Activated CD4-positive, alpha-beta memory T cell treated with anti-CD3 and anti-CD28 coated beads, Interleukin-2, amount 10 ng/mL, durations not matched to agents 7 days and 5 days (primary cell): ENCODE data around the gene ATP11A. TPM values are rescaled to one million over a fixed set of nuclear protein-coding genes. Genes with fewer than 3 reads are reported as not detected.
A peak's percentile ranks its signal among the peaks of the same experiment; 100 is the strongest.

Experiments used
- CTCF ChIA-PET: fragments of 350-600 bp; sonication (Branson Sonifier 250); formaldehyde crosslinking; loops from one replicate; lab custom pipeline; 2021; ENCODE audit warnings: antibody characterized with exemption, inconsistent platforms; lab: Charles Lee
- POLR2A ChIA-PET: fragments of 350-600 bp; sonication (Branson Sonifier 250); formaldehyde crosslinking; loops from one replicate; lab custom pipeline; 2021; ENCODE audit warnings: antibody characterized with exemption; lab: Charles Lee
- DNase-seq: peaks from one replicate; pipeline ENCODE4 v3.0.0-alpha.2; 2020
- H3K27ac Mint-ChIP-seq: one replicate; pipeline ENCODE4 v1.8.0; 2021; ENCODE audit warnings: mild to moderate bottlenecking, mixed read lengths
- H3K27me3 Mint-ChIP-seq: one replicate; pipeline ENCODE4 v1.8.0; 2021; ENCODE audit warnings: mixed read lengths
- H3K36me3 Mint-ChIP-seq: one replicate; pipeline ENCODE4 v1.8.0; 2021; ENCODE audit warnings: low read depth, mixed read lengths
- H3K4me1 Mint-ChIP-seq: one replicate; pipeline ENCODE4 v1.8.0; 2021; ENCODE audit warnings: mixed read lengths
- H3K4me3 Mint-ChIP-seq: one replicate; pipeline ENCODE4 v1.8.0; 2021; ENCODE audit warnings: mild to moderate bottlenecking, mixed read lengths
- H3K9me3 Mint-ChIP-seq: one replicate; pipeline ENCODE4 v1.8.0; 2021; ENCODE audit warnings: mixed read lengths
- total RNA-seq, 2 experiments: library from RNA; stranded (reverse); gene quantifications; one replicate each; pipeline ENCODE4 v1.2.3, GENCODE V29; 2021

The ATP11A gene
- total RNA-seq, 2 experiments from 2014 or later: 52.5 to 53.3 TPM

DNA sequence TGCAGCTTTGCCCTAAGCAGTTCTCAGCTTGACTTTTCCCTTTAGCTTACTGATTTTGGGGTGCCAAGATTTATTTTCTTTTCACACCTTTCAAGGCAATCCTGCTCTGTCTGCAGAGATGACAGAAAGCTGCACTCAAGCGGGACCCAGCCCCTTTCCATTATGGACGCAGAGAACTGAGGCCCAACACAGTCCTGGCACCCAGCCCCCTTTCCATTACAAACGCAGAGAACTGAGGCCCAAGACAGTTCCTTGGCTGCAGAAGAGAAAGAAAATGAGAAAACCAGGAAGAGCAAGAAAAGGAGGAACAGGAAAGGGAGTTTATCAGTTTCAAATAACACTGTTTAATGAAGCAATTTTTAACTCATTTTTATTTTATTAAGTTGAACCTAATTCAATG lies 36.8 kb upstream of the ATP11A start:
- POLR2A ChIA-PET: no interaction called here
- CTCF ChIA-PET: no interaction called here
- peaks cover 11% of the 10 kb centered on the region for H3K27me3 Mint-ChIP-seq
- no peak overlapping the region for H3K27ac Mint-ChIP-seq
- DNase-seq: no peak
- no peaks in the 10 kb centered on the region for H3K9me3 Mint-ChIP-seq
- H3K4me3 Mint-ChIP-seq: no peak overlapping the region
- H3K4me1 Mint-ChIP-seq: no peaks in the 10 kb centered on the region
- H3K36me3 Mint-ChIP-seq: no peaks in the 10 kb centered on the region

DNA sequence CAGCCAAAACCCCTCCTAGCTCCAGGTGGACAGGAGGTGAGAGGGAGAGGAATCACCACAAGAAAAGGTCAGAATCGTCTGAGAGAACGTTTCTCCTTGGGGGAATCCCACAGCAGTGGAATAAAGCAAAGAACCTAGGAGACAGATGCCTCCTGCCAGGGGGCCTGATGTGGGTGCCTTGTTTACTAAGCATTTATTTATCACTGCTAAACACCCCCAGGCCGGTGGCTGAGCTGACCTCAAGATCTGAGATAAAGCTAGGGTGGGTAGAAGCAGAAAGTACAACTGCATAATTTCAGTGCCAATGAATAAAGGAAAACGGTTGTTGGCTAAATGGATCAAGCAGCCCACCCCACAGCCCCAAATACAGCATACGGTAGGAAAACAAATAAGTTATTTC lies 33.9 kb upstream of the ATP11A start:
- H3K27me3 Mint-ChIP-seq: peaks cover 8% of the 10 kb centered on the region
- no peaks in the 10 kb centered on the region for H3K4me1 Mint-ChIP-seq
- H3K36me3 Mint-ChIP-seq: no peaks in the 10 kb centered on the region
- ChIA-PET POLR2A (no interaction called here), CTCF (no interaction called here)
- no peak for DNase-seq
- H3K9me3 Mint-ChIP-seq: no peaks in the 10 kb centered on the region
- H3K27ac Mint-ChIP-seq: no peak overlapping the region
- no peak overlapping the region for H3K4me3 Mint-ChIP-seq

DNA sequence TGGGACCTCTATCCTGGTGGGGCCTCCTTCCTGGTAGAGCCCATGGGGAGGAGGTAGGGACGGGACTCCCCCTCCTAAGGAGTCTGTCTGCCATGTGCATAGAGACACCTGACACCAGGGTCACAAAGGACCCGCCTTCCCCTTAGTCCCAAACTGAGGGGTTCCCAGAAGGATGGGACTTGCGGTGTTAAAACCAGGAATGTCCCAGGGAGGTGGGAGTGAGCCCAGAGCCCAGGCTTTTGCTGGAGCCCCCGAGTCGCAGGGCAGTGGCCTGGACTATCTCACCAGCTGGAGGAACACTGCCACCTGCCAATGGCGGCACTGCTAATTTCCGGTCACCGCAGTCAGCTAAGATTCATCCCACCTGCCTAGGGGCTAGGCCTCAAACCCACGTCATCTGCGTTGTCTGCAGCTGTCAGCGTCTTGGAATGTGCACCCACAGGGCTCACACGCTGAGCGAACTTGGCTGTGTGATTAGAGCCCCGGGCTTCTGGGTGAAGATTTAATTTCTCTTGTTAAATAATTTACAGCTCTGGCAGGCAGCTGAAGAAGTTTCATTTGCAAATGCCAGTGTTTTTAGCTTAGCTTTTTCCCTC lies 31.9 kb upstream of the ATP11A start:
- H3K27me3 Mint-ChIP-seq: peaks cover 8% of the 10 kb centered on the region
- no peak overlapping the region for H3K4me3 Mint-ChIP-seq
- H3K9me3 Mint-ChIP-seq: peaks cover 2% of the 10 kb centered on the region

DNA sequence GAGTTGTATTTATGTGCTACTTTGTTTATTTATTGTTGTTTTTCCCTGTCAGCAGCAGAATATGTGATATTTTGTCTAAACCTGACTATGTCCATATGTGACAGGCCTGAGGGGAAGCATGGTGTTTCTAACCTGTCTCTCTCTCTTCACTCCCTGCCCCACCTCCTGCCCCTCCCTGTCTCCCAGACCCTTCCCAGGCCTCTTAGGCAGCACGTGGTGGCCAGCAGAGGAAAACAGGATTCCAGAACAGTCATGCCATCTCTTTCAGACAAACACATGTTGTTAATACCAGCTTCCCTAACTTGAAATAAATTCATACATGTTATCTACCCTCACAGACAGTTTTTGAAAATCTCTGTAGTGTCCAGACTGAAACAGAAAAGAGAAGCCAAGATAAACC lies 31.0 kb upstream of the ATP11A start:
- no peaks in the 10 kb centered on the region for H3K4me1 Mint-ChIP-seq
- ChIA-PET CTCF (interaction anchor here (1.3 kb wide), 1 partner anchor 11 kb away, joined by 3 read pairs; no protein-coding TSS in a partner anchor), POLR2A (no interaction called here)
- DNase-seq: no peak
- peaks cover 2% of the 10 kb centered on the region for H3K9me3 Mint-ChIP-seq
- H3K27ac Mint-ChIP-seq: no peak overlapping the region
- no peaks in the 10 kb centered on the region for H3K36me3 Mint-ChIP-seq
- H3K27me3 Mint-ChIP-seq: peaks cover 9% of the 10 kb centered on the region
- H3K4me3 Mint-ChIP-seq: no peak overlapping the region

More for the DNA sequence above, 31.9 kb upstream of the ATP11A start:
- Mint-ChIP-seq H3K4me1 (no peaks in the 10 kb centered on the region), H3K36me3 (no peaks in the 10 kb centered on the region), H3K27ac (no peak overlapping the region)
- ChIA-PET POLR2A (no interaction called here), CTCF (interaction anchor here (1.3 kb wide), 1 partner anchor 12 kb away, joined by 3 read pairs; no protein-coding TSS in a partner anchor)
- no peak for DNase-seq

DNA sequence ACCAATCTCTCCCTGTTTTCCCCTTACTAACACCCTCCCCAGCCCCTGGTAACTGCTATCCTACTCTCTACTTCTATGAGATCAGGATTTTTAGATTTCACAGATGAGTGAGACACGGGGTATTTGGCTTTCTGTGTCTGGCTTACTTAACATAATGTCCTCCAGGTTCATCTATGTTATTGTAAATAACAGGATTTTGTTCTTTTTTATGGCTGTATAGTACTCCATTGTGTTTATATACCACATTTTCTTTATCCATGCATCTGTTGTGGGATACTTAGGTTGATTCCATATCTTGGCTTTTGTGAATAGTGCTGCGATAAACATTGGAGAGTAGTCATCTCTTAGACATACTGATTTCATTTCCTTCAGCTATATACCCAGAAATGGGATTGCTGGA lies 28.5 kb upstream of the ATP11A start:
- Mint-ChIP-seq H3K27me3 (peaks cover 9% of the 10 kb centered on the region), H3K4me3 (no peak overlapping the region), H3K4me1 (no peaks in the 10 kb centered on the region), H3K9me3 (peaks cover 2% of the 10 kb centered on the region), H3K36me3 (no peaks in the 10 kb centered on the region), H3K27ac (no peak overlapping the region)
- ChIA-PET CTCF (interaction anchor here (2.1 kb wide), 1 partner anchor 21 kb away, joined by 6 read pairs; no protein-coding TSS in a partner anchor), POLR2A (no interaction called here)
- DNase-seq: no peak

DNA sequence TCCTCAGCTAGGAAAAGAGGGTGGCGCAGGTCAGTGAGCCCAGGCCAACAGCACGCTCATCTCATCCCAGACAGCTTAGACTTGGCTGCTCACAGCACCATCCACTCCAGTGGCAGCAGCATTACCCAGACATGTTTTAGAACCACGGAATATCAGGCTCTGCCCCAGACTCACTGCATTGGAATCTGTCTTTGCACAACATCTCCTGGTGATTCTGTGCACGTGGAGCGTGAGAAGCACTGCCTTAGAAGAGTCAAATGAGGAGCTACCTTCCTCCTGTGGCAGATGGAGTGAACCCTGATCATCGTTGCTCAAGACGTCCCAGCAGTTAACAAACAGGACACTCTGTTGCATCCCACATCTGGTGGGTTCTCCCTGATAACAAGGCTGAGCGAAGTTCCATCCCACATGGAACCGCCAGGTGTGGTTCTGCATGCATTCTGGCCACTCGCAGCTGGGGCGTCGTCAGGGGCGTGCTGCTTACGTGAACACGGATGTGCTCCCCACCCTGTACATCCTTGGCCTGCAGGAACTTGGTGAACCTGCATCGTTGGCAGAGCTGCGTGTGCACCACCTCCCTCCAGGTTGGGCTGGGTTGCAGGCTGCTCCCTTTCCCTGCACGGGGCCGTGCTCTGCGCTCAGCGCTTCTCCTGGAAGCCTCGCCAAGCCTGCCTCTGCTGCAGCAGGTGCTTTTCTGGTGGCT lies 25.2 kb upstream of the ATP11A start:
- no peak overlapping the region for H3K4me3 Mint-ChIP-seq

DNA sequence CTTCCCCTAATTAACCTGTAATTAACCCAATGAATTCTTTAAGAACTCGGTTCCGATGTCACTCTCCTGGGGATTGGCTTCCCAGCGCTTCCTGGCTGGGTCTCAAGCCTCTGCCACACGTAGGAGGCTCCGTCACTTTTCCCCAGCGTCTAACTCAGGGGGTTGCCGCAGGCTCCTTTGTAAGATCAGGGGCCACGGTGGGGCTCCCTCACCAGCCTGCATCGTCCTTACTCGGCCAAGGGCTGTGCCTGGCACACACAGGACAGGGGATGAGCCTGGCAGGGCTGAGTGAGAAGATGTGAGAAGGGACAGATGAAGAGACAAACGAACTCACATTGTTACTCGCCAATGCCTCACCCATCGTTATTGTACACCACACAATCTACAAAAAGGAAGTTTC lies 20.9 kb upstream of the ATP11A start:
- H3K27me3 Mint-ChIP-seq: peaks cover 2% of the 10 kb centered on the region
- DNase-seq: no peak
- no peaks in the 10 kb centered on the region for H3K9me3 Mint-ChIP-seq
- no peaks in the 10 kb centered on the region for H3K36me3 Mint-ChIP-seq
- POLR2A ChIA-PET: no interaction called here
- H3K4me1 Mint-ChIP-seq: peaks cover 6% of the 10 kb centered on the region
- no peak overlapping the region for H3K4me3 Mint-ChIP-seq
- CTCF ChIA-PET: no interaction called here
- no peak overlapping the region for H3K27ac Mint-ChIP-seq

More for the DNA sequence above, 25.2 kb upstream of the ATP11A start:
- no peak for DNase-seq
- ChIA-PET CTCF (no interaction called here), POLR2A (no interaction called here)
- Mint-ChIP-seq H3K36me3 (no peaks in the 10 kb centered on the region), H3K27ac (no peak overlapping the region), H3K9me3 (peaks cover 2% of the 10 kb centered on the region), H3K27me3 (peaks cover 9% of the 10 kb centered on the region), H3K4me1 (no peaks in the 10 kb centered on the region)

DNA sequence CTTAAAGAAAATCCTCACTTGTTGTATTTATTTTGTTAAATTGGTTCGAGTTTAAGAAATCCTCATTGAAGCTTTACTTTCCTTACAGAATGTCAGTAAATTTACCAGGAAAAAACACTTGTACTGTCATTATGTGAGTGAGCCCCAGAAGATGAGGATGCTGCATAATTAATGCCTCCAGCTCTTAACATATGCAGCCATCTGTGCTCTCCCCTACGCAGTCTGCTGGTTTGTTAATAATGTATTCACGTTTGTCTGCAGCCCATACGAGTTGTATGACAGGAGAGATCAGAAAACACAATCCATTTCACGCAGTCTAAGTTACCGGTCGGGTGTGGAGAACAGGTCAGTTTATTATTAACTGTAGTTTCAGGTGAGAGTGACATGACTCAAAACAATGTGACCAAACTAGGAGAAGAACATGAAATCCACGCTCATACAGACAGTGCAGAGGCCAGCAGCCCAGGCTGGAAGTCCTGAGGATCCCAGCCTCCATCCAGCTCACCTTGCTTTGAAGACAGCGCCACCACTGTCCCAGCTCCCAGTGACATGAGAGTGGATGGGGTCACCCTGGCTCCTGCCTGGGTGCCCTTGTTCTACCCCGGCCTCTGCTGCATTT lies 19.8 kb upstream of the ATP11A start:
- Mint-ChIP-seq H3K9me3 (no peaks in the 10 kb centered on the region), H3K4me1 (peaks cover 14% of the 10 kb centered on the region), H3K36me3 (no peaks in the 10 kb centered on the region), H3K4me3 (no peak overlapping the region), H3K27ac (no peak overlapping the region), H3K27me3 (no peaks in the 10 kb centered on the region)
- DNase-seq: no peak
- POLR2A ChIA-PET: no interaction called here
- CTCF ChIA-PET: interaction anchor here (1.0 kb wide), 1 partner anchor 11 kb away, joined by 3 read pairs; no protein-coding TSS in a partner anchor

DNA sequence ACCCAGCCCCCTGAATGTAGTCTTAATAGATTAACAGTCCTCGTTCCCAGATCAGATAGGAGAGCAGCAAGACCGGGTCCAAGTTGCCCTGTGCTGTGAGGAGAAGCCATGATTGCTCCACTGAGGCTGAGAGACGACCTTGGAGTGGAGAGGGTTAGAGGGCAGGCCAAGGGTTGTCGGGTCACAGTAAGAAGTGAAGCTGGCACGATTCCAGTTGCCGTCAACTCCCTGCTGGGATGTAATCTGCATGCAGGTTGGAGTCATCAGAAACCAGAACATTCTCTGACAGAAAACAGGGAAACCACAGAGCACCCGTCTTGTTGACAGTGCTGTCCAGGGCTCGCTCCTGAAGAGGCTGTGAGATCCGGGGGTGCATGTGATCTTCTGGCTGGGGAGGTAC lies 19.0 kb upstream of the ATP11A start:
- H3K4me3 Mint-ChIP-seq: no peak overlapping the region
- no peaks in the 10 kb centered on the region for H3K9me3 Mint-ChIP-seq
- H3K27ac Mint-ChIP-seq: no peak overlapping the region
- POLR2A ChIA-PET: no interaction called here
- H3K36me3 Mint-ChIP-seq: no peaks in the 10 kb centered on the region
- H3K27me3 Mint-ChIP-seq: peaks cover 1% of the 10 kb centered on the region
- CTCF ChIA-PET: no interaction called here
- peaks cover 15% of the 10 kb centered on the region for H3K4me1 Mint-ChIP-seq
- DNase-seq: no peak

DNA sequence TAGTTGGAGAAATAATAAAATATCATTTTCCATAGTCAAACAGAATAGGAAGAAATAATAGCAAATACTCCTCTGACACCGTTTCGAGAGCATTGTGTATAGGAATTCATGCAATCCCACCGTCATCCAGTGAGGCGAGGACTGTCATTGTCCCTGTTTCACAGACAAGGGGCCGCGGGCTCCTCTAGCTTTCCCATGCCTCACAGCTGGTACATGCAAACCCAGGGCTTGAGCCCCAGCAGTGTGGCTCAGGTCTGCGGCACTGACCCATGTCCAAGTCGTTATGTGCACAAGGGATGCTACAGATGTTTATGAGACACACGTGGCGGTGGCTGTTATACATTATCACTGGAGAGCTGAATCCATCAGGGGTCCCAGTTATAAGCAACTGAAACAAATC lies 18.5 kb upstream of the ATP11A start:
- H3K4me1 Mint-ChIP-seq: peaks cover 15% of the 10 kb centered on the region
- H3K36me3 Mint-ChIP-seq: no peaks in the 10 kb centered on the region
- no peak for DNase-seq
- H3K27me3 Mint-ChIP-seq: peaks cover 5% of the 10 kb centered on the region
- H3K9me3 Mint-ChIP-seq: no peaks in the 10 kb centered on the region
- CTCF ChIA-PET: no interaction called here
- no peak overlapping the region for H3K27ac Mint-ChIP-seq
- no peak overlapping the region for H3K4me3 Mint-ChIP-seq
- POLR2A ChIA-PET: no interaction called here

DNA sequence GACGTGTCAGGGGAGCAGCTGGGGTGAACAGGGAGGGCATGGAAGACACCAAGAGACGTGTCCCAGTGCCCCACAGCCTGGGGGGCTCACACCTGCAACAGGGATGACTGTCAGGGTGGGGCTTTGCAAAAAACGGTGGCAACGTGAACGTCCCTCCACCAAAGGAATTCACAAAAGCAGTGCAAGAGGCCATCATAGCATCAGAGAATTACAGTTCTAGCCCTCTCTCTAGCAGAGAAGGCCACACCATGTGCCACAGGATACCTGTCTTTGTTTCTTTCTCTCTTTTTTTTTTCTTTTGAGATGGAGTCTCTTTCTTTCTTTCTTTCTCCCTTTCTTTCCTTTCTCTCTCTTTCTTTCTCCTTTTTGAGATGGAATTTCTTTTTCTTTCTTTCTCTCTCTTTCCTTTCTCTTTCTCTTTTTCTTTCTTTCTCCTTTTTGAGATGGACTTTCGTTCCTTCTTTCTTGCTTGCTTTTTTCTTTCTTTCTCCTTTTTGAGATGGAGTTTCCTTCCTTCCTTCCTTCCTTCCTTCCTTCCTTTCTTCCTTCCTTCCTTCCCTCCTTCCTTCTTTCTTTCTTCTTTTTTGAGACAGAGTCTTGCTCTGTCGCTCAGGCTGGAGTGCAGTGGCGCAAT lies 17.1 kb upstream of the ATP11A start:
- POLR2A ChIA-PET: no interaction called here
- H3K36me3 Mint-ChIP-seq: no peaks in the 10 kb centered on the region
- H3K9me3 Mint-ChIP-seq: no peaks in the 10 kb centered on the region
- no peak overlapping the region for H3K4me3 Mint-ChIP-seq
- no peak overlapping the region for H3K27ac Mint-ChIP-seq
- H3K4me1 Mint-ChIP-seq: peaks cover 15% of the 10 kb centered on the region
- DNase-seq: no peak
- CTCF ChIA-PET: interaction anchor here (1.2 kb wide), 1 partner anchor 81 kb away, joined by 3 read pairs; no protein-coding TSS in a partner anchor
- H3K27me3 Mint-ChIP-seq: peaks cover 5% of the 10 kb centered on the region

DNA sequence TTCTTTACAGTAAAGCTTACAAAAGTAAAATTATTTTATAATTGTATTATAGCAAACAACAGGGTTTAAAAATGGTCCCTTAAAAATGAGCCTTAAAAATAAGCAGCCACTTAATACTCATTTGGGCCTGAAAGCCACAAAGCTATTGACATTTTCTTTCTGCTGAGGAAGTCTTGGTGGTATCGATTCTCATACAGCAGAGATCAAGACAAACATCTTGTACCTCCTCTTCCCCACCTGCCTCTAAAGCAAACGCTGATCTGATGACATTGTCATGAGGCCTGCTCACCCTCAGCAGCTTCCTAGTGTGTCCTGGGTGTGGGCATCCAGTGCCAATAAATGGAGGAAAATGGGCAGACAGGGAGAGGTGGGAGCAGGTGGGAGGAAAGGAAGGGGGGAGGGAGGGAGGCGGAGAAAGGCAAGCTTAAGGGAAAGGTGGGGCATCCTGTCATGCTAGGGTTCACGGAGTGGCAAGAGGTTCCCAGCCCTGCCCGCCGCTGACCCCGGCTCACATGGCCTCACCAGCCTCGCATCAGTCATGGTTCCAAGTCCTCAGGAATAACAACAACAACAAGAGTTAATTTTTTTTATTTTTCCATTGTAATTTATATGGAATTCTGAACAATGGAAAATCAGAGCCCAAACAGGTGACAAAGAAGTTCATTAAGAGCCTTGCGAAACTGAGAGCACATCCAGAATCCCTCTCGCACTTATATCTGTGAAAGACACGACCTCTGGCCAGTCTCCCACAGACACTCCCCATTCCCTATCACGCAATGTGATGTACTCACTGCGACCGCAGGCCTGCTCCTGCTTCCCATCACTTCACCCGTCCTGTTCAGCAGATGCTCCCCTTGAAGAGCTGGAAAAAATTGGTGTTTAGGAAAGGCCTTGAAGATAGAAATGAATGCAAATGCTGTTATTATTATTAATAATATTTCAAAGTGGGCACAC lies 15.1 kb upstream of the ATP11A start:
- DNase-seq: no peak
- CTCF ChIA-PET: no interaction called here
- no peaks in the 10 kb centered on the region for H3K36me3 Mint-ChIP-seq
- POLR2A ChIA-PET: interaction anchor here (0.9 to 1.5 kb wide), 2 partner anchors 14 to 17 kb away, joined by 3 to 5 read pairs; no protein-coding TSS in a partner anchor
- H3K4me1 Mint-ChIP-seq: peaks cover 15% of the 10 kb centered on the region
- no peaks in the 10 kb centered on the region for H3K9me3 Mint-ChIP-seq
- peak overlapping the region; percentile 32 for H3K27ac Mint-ChIP-seq
- peaks cover 5% of the 10 kb centered on the region for H3K27me3 Mint-ChIP-seq
- H3K4me3 Mint-ChIP-seq: no peak overlapping the region
